Stimulated activated naive CD4-positive, alpha-beta T cell (primary cell): ENCODE results near the gene GLG1.
"Not testable (repeated sequence)": the region's sequence is repeated elsewhere in the genome, so short reads cannot be mapped to it uniquely, and the experiment has no call there.

Source experiments
- DNase-seq, 6 experiments: peaks; one replicate each; lab custom pipeline; 2025; lab: John Stamatoyannopoulos, UW

Gene GLG1

DNA sequence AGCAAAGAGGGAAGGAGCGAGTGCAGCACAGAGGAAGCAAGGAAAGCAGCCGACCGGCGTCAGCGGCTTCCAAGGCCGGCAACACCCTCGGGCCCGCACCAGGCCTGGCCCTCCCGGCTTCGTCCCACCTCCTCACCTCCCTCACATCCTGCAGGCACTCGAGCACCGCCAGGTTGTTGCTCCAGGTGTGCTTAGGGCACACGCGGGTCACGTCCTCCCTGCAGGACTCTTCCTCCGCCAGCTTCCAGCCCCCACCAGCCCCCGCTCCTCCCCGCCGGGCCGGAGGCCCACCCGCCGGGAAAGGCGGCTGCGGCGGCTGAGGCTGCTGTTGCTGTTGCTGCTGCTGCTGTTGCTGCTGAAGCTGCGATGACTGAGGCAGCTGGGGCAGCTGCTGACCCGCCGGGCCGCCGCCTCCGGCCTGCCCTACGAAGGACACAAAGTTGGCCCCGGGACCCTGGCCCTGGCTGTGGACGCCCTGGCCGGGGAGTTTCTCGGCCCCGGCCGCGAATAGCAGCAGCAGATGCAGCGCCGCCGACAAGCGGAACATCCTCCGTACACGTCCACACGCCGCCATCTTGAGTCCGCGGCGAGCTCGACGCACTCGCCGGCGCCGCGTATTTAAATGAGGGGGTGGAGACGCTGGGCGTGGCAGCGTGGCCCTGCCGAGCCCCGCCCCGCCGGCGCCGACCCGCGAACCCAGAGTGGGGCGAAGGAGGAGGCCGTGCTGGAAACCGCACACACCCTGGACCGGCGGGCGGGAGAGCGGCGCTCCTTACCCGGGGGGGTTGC is at the start of gene GLG1:
Gene GLG1, minus strand, starts transcription at position 594 of the 789 bp plus-strand sequence. Its CDS starts 20 bp downstream, at position 574.
- peak; percentile 83 to 93 (median 86) for DNase-seq

DNA sequence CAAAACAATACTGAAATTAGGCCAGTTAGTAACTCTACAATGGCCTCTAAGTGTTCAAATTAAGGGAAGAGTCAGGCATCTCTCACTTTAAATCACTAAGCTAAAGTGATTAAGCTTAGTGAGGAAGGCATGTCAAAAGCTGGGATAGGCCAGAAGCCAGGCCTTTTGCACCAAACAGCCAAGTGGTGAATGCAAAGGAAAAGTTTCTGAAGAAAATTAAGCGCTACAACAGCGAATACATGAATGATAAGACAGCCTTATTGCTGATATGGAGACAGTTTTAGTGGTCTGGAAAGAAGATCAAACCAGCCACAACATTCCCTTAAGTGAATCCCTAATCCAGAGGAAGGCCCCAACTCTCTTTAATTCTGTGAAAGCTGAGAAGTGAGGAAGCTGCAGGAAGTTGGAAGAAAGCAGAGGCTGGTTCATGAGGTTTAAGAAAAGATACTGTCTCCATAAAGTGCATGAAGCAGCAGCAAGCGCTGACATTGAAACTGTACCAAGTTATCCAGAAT is 47.7 kb upstream of the GLG1 start:
- no peak for DNase-seq

DNA sequence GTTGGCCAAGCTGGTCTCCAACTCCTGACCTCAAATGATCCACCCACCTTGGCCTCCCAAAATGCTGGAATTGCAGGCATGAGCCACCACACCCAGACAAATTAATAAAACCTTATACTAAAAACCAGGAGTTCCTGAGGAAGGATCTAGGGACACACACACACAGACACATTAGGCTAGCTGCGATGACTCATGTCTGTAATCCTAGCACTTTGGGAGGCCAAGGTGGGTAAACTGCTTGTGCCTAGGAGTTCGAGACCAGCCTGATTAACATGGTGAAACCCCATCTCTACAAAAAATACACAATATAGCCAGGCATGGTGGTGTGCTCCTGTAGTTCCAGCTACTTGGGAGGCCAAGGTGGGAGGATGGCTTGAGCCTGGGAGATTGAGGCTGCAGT is 46.0 kb upstream of the GLG1 start:
- not testable (repeated sequence) for DNase-seq

DNA sequence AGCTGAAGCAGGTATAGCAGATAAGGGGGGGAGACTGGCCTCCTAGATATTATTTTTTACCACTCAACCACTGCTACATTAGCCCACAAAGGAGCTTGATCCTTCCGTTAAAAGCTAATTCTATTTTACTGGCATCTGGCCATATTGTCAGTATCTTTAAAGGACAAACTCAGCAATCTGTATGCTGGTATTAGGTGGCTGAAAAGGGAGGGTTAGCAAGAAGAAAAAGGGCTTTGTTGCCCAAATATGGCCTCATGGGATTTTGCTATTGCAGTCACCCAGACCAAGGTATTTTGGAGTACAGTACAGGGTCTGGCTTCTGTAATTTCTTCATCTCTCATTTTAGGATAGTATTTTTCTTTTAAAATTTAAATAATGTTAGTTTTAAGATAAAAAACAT is 45.3 kb upstream of the GLG1 start:
- DNase-seq, result no peak

DNA sequence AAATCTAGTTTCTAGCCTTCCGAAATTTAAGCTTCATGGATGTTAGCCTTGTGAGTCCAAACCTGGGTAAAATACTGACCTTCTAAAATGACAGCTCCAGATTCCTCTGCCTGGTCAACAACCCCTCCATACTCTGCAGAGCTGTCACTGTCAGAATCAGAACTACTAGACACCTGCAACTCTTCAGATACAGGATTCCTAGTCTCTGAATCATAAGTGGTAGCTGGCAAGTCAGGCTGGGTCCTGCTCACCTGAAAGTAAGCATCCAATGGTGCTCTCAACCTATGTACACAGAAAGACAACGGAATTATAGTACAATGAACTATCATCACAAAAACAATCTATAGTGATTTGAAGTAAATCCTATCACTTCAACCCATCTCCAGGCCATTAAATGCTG is 44.9 kb upstream of the GLG1 start:
- DNase-seq, result no peak

DNA sequence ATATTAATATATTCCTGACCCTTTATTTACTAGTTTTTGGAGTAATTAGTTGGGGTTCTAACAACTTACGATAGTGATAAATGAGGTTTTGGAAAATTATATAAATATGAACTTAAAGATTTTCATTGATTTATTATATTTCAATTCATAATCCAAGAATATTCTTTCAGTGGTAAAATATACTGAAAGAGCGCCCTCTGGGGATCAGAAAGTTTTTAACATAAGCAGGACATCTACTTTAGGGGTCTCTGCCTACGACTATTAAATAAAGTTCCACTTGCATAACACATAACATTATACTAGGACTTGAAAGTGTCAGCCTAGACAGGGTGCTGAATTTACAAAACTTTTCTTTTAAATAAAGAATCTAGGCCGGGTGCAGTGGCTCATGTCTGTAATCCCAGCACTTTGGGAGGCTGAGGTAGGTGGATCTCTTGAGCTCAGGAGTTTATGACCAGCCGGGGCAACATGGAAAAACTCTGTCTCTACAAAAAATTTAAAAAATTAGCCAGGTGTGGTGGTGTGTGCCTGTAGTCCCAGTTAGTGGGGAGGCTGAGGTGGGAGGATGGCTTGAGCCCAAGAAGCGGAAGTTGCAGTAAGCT is 44.2 kb upstream of the GLG1 start:
- peak in 1 of 6 experiments; percentile 4 for DNase-seq

DNA sequence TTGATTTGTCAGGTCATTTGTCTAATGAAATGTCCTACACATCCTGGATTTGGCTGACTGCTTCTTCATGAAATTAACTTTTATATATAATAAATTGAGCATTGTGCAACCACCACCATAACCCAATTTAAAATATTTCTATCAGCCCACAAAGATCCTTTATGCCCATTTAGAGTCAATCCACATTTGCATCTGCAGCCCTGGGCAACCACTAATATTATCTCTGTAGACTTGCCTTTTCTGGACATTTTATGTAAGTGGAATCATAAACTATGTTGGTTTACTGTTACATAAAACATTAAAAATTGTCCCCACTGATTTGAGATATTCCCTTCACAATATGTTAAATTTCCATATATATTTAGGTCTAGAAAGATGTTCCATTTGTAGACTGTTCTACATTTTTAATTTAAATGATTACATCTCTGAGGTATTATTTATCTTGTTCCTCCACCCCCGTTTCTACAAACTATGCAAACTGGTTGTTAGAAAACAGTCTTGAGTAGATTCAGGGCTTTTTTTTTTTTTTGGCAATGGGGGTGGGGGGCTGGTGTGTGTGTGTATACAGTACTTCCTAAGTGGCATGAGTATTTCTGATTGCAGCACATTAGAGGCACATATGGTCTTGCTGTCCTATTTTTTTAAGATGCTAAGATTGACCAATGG is 43.1 kb upstream of the GLG1 start:
- DNase-seq, result no peak

DNA sequence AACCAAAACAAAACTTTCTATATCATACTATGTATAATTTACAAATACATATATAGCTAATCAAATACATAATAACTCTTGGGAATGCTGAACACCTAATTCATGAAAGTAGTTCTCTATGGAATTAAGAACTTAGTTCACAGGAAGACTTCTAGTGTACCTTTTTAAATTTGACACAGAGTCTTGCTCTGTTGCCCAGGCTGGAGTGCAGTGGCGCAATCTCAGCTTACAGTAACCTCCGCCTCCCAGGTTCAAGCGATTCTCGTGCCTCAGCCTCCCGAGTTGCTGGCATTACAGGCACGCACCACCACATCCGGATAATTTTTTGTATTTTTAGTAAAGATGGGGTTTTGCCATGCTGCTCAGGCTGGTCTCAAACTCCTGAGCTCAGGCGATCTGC is 35.1 kb upstream of the GLG1 start:
- DNase-seq, result no peak

DNA sequence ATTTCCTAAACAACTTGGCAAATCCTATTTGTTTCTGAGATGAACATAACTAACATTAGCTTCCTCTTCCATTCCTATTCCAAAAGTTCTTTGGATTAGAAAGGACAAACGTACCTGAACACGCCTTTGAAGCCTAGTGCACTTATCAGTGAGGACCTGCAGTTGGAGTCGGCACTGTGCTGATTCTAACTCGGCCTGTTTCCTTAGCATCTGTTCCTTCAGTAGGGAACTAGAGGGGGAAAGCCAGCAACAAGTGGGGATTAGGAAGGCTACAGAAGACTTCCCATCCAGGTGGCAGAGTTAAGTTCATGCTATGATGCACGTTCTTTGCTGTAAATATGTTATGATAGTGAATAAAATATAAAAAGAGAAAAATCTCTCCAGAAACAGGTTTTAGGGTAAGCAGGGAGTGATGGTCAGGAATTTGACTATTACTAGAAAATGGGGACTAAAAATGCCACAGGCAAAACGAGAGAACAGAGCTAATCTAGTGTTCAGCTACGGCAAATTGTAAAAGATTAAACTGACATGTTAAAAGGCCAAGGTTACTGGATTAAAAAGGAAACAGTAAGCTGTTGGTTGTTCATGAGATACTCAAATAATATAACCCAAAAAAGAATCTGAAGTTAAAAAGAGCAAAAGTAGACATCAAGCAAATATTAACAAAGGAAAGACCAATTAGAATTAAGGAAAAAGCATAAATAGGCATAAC is 31.0 kb upstream of the GLG1 start:
- DNase-seq, result no peak

DNA sequence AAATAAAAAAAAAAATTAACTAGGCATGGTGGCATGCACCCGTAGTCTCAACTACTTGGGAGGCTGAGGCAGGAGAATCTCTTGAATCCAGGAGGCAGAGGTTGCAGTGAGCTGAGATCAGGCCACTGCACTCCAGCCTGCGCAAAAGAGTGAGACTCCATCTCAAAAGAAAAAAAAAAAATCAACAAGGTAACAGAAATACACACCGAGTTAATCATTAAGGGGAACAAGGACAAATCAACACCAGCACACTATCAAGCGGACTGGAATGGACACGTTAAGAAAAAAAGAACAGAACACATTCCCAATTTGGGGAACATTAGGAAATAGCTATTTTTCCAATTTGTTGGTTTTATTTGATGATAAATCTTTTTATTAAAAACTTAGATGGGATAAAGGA is 28.4 kb upstream of the GLG1 start:
- no peak for DNase-seq

DNA sequence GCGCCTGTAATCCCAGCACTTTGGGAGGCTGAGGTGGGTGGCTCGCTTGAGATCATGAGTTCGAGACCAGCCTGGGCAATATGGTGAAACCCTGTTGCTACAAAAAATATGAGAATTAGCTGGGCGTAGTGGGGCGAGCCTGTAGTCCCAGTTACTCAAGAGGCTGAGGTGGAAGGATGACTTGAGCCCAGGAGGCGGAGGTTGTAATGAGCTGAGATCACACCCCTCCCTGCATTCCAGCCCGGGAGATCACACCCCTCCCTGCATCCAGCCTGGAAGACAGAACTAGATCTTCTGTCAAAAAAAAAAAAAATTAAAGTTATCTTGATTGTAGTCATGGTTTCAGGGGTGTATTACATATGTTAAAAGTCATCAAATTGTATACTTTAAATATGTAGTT is 26.8 kb upstream of the GLG1 start:
- no peak for DNase-seq

DNA sequence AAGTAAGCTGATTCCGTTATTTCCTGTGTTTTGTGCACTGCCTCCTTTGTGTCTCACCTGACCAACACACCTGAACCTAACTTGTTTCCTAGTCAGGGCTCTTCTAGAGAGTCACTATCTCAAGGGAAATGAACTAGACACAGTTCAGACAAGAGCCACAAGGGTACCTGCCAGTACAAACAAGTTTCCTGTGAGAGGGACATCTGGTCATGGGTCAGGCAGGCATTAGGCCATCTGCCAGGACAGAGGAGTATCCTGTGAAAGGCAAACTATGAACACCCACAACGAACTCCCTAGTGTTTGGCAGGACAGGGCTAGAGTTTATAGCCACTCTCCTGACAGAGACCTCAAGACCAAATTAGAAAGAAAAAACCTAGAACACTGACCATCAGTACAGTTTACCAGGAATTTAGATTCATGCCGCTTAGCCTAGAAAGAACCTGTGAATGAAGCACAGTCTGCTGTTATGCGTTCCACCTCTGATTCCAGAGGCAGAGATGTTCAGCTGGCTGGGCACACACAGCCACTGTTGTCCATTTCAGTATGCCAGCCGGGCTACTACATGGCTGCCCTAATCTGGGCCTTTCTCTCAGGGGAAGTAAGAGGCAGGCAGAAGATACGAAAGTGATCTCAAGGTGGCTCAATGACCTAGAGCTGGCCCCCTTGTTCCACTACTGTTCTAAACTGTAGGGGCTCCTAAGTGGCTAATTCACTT is 20.7 kb upstream of the GLG1 start:
- DNase-seq, result no peak

DNA sequence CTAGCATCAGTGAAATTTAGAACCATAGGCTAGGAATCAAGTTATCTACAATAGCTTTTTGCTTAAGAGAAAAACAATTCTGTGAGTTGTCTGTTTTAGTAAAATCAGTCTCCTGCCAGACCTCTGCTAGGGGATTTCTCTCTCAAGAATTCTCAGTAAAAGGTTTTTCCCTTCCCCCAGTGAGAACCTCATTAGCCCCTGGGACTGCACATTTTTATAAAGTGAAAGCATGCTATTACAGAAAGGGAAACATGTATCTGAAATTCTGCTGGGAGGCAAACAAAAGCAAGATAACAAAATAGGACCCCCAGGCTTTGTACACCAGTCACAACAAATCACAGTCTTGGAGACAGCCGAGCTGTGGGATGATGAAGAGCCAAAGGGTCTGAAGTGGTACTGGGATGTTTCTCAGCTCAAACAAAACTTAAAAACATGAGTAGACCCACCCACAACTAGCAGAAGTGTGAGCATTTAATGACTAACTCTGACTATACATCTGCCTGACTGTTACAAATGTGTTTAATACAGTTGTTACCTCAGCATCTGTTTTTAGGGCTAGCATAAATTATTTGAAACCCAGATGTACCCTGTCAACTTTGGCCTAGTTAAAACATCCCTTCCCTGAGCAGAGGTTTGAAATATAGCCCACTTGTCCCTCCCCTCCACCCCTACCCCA is 20.0 kb upstream of the GLG1 start:
- no peak for DNase-seq

DNA sequence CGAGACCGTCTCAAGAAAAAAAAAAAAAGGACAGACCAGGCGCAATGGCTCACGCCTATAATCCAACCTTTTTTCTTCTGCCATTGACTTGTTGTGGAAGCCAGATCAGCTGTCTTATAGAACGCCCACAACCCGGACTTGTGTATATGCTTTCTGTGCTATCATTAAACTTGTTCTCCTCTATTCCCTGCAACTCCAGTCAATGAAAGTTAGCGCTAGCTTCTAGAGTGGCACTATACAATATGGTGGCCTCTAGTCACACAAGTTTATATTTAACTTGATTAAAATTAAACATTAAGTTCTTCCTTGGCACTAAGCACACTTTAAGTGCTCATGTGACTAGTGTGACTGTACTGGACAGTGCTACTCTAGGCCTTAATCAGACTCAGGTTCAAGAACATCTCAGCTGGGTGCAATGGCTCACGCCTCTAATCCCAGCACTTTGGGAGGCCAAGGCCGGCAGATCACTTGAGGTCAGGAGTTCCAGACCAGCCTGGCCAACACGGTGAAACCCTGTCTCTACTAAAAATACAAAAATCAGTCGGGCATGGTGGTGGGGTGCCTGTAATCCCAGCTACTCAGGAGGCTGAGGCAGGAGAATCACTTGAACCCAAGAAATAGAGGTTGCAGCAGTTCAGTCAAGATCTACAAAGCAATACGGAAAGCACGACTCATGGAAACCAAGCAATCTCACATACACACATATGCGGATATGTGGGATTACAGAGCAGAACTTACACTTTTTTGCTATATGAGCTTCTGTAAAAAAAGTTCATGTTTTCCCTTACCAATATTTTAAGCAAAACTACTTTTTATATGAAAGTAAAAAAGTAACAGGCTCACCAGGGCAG is 18.8 kb upstream of the GLG1 start:
- no peak for DNase-seq

DNA sequence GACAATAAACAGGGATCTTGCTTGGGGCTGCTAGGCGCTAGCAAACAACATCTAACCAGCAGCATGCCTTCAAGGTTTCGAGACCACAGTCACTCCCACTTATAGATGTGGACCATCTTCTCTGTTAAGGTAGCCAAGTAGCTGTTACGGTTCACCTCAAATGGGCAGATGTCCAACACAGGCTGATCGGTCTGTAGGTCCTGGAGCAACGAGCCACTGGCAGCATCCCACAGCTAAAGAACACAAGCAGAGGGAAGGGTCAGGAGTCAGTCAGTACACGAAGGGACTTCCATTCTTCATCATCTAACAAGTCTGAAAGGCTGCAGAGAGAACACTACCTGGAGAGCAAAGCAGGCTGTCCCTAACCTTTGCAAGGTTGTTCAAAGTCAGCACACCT is 16.9 kb upstream of the GLG1 start:
- DNase-seq, result no peak

DNA sequence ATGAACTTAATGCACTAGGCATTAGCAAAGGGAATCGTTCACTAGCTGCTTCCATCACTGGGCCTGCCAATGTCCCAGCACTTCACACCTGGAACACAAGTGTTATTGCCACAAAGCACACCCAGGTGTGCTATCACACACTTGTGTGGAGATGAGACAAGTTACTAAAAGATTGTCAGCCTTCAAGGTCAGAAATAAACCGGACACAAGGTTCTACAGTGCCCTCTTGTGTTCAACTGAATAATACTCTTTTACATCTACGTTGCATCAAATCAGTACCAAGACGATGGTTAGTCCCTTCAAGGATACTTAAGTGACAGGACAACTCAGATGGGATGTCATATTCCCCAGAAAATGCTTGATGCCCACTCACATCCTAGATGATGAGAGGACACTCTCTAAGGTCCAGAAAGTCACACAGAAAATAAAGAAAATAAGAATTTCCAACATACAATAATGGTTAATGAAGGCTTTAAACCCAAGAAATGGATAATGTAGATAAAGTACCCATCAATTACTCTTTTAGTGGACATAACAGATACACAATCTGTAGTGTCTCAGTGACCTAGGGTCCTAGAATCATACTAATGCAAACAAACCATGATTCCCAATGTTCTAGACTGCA is 16.4 kb upstream of the GLG1 start:
- DNase-seq, result peak in 3 of 6 experiments; percentile 29 to 61 (median 53)

DNA sequence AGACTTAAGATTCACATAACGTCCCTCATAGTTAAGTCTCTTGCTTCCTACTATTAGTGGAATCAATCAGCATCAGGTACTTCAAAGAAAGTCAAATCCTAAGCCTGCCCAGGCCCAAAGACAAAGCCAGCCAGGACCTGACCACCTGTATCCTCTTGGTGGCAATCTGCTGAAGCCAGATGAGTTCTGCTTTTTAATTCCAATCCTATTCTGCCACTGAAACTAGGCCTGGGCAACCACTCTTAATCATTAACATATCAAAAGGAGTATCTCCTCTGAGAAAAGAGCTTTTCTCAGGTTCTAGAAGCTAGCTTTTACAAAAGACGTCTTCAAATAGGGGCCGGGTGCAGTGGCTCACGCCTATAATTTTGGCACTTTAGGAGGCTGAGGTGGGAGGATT is 15.1 kb upstream of the GLG1 start:
- DNase-seq, result no peak

DNA sequence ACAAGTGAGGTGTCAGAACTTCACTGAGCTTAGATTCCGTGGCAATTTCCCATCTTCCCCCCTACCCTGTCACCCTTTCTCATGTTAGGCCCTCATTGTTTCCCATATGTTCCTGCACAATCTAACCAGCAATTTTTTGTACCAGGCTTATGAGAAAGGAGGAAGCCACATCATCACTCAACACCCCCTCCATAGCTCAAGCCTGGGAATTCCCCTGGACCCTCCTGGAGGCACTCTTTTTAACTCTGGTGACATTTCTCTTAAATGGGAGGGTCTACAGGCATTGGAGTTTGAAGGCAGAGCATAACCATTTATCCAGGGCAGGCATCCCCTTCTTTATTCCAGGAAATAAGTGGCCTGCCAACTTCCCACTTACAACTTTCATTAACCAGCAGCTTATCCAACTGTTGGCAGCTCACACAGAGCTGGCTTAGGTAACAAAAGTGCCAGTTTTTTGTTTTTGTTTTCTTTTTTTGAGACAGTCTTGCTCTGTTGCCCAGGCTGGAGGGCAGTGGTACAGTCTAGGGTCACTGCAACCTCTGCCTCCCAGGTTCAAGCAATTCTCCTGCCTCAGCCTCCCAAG is 10.4 kb upstream of the GLG1 start:
- DNase-seq, result no peak

DNA sequence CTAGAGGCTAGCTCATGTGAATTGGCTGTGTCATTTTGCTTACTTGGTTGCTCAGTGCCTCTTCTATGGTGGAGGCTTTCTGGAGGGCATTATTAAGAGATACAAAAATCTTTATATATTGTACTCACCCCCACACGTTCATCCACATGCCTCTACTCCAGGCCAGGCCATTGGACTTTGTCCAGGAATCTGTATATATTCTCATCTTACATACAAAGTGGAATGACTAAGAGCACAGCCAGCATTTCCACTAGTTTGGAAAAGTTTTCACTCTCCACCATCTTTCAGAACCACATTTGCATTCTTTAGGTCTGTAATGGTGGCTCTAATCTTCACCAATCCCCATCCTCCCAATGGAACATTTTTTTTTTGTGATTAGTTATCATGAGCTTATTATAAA is 4.8 kb upstream of the GLG1 start:
- DNase-seq, result no peak
